GM19351 (cell line): ENCODE data around the gene ARHGAP8.
"Not testable (repeated sequence)": the region's sequence is repeated elsewhere in the genome, so short reads cannot be mapped to it uniquely, and the experiment has no call there.

Source experiments
- ATAC-seq: cut with Tn5 transposase; IDR thresholded peaks from one replicate; pipeline ENCODE4 v1.9.1; 2021; ENCODE audit warnings: mild to moderate bottlenecking, moderate library complexity; ENCODE audit not compliant: unreplicated experiment

The ARHGAP8 gene

GRCh38 chr22:44850946-44851345, 98.6 kb downstream of the ARHGAP8 start:
- no peak for ATAC-seq

DNA sequence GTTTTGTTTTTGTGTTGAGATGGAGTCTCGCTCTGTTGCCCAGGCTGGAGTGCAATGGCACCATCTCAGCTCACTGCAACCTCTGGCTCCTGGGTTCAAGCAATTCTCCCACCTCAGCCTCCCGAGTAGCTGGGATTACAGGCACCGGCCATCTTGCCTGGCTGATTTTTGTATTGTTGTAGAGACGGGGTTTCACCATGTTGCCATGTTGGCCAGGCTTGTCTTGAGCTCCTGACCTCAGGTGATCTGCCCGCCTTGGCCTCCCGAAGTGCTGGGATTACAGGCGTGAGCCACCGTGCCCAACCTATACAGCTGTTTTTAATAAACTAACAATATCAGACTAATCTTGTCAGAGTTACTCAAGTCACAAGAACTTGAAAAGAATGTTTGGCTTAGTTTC, 102.3 kb downstream of the ARHGAP8 start:
- not testable (repeated sequence) for ATAC-seq

GRCh38 chr22:44855855-44856254, 103.5 kb downstream of the ARHGAP8 start:
- ATAC-seq = no peak

DNA sequence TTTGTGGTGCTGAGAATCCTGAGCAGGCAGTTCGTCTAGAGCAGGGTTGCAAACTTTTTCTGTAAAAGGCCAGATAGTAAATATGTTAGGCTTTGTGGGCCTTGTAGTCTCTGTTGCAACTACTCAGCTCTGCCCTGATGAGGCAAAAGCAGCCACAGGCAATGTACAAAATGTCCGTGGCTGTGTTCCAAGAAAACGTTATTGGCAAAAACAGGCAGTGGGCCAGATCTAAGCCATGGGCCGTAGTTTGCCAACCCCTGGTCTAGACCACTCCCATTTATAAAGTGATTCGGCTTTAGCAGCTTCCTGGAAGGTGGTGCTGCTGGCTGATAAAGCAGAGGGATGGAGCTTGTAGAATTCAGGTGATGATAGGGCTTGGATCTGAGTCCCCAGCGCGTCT, 106.4 kb downstream of the ARHGAP8 start:
- ATAC-seq = not testable (repeated sequence)

GRCh38 chr22:44859641-44860040, 107.3 kb downstream of the ARHGAP8 start:
- ATAC-seq = no peak

- no peak for ATAC-seq
These were observed 107.9 kb downstream of the ARHGAP8 start for GRCh38 chr22:44860311-44860710.

DNA sequence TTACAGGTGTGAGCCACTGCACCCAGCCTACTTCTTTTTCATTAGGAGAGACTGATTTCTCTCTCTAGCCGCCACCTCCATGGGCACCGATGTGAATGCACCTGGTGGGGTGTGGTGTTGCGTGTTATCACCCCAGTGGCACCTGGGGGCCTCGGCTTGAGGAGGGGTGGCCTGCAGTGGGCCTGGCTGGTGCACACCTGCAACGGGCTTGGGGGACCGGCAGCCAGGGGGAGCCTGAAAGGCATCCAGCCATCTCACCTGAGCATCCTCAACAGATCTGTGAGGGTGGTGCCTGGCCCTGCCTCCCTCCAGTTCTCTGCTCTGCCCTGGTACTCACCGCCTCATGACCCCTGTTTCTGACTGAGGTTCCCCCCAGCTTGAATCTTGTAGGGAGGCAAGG, 108.9 kb downstream of the ARHGAP8 start:
- ATAC-seq = no peak

GRCh38 chr22:44862281-44862680, 109.9 kb downstream of the ARHGAP8 start:
- ATAC-seq = no peak

GRCh38 chr22:44862981-44863860, 110.8 kb downstream of the ARHGAP8 start:
- ATAC-seq = no peak

- ATAC-seq = no peak
These were observed 113.0 kb downstream of the ARHGAP8 start for GRCh38 chr22:44865193-44866057.

GRCh38 chr22:44869196-44869595, 116.8 kb downstream of the ARHGAP8 start:
- no peak for ATAC-seq

DNA sequence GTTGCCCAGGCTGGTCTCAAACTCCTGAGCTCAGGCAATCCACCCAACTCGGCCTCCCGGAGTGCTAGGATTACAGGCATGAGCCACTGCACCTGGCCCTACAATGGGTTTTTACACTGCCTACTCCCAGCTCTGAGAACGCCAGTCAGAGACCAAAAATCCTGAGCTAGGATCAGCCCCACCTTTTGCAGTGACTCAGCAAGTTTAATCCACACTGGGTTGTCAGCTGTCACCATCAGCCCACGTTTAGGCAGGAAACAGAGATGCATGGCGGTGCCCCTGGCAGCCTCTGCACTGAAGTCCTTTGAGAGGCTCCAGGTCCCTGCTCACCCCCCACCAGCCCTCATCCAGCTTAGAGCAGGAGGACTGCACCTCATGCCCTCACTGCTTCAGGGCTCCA, 117.6 kb downstream of the ARHGAP8 start:
- no peak for ATAC-seq

GRCh38 chr22:44871782-44872181, 119.4 kb downstream of the ARHGAP8 start:
- no peak for ATAC-seq

DNA sequence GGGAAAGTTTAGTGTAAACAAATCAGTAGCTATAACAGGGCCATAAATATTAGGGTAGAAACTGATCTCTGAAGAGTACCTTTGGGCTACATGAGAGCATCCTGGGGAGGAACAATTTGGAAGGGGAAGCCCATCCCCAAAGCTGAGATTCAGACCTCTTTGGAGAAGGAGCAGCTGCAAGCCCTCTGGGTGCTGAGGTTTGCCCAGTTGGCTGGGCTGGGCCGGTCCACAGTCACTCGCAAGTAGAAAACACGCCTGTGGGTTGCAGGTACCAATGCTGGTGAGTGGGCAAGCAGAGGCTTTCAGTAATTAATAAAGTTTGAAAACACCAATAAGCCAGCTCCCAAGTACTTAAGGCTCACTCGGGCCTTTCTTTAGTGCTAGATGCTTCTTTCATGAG, 124.5 kb downstream of the ARHGAP8 start:
- ATAC-seq = no peak

- no peak for ATAC-seq
These were observed 126.3 kb downstream of the ARHGAP8 start for GRCh38 chr22:44878483-44879300.

DNA sequence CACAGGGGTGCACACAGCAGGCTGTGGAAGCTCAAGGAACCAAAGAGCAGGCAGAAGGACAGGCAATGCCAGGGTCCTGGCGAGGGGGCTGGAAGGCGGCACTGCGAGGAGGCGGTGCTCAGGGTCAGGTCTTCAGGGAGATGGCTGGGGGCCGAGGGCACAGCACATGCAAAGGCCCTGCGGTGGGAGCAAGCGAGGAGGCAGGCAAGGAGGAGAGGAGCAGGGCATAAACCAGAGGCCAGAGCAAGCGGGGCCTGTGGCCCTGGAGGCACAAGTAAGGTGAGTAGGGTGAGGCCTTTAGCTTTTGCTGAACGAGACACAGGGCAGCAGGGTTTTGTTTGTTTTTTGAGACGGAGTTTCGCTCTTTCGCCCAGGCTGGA, 126.9 kb downstream of the ARHGAP8 start:
- ATAC-seq = no peak

- ATAC-seq = no peak
These were observed 128.4 kb downstream of the ARHGAP8 start for GRCh38 chr22:44880610-44881290.

GRCh38 chr22:44881624-44882023, 129.2 kb downstream of the ARHGAP8 start:
- ATAC-seq = no peak

DNA sequence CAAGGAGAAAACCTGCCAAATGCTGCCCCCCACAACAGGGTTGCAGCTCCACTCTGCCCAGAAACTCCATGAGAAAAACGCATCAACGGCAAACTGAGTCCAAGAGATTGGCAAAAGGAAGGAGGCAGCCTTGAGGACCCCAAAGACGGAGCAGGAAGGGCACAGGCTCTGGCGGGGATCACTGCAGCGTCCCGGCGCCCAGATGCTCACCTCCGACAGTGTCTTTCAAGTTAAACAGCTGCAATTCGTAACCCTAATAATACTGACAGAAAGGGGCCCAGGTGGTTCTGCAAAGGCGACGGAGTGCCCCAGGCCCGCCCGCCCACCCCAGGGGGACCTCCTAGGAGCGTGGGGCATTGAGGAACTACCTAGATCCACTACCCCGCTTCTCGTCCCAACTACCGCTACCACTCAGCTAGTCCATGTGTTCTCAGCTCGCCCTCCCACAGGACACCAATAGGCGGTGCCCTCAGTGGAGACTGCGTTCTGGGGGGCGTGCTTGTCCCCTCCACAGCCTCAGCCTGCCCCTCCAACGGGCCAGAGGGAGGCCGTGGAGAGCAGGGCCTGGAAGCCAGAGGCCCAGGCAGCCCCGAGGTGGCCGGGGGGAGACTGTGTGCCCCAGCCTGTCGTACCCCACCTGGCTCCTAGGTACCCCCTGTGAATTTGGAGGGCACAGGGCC, 130.0 kb downstream of the ARHGAP8 start:
- no peak for ATAC-seq

DNA sequence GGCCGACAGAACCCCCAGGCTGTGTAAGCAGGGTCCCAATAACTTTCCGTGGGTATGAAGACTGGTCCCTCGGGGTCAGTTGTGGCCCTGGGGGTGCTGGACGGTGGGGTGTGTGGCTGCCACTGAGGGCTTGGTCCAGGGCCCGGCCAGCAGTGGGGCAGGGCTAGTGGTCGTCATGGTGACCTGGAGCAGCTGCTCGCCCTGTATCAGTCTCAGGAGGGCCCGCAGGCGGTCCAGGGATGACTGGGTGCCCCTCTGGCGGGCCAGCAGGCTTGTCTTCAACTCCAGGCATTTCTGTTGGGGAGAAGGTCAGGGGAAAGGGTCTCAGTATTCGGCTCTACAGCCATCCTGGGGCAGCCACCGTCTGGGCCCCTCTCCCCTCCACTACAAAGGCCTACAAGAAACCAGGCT, 130.6 kb downstream of the ARHGAP8 start:
- no peak for ATAC-seq
